Spinal cord (tissue), 10 donors: ENCODE results near the gene RBPMS2. TPM values are rescaled to one million over a fixed set of nuclear protein-coding genes. Genes with fewer than 3 reads are reported as not detected.

Source experiments
- DNase-seq, 6 donors: peaks; one replicate each; pipeline versions ENCODE4 v3.0.0 to v3.0.0-alpha.2; 2013 to 2015; ENCODE audit warnings: low spot score in 6 of 6, low read depth in 4 of 6
- H3K27ac ChIP-seq: one replicate; pipeline ENCODE4 v1.5.1; 2013; ENCODE audit warnings: low read depth, low read length, control low read depth
- H3K27me3 ChIP-seq: one replicate; pipeline ENCODE4 v1.6.1; 2013; ENCODE audit warnings: low read length; ENCODE audit not compliant: control insufficient read depth, insufficient read depth
- H3K36me3 ChIP-seq: one replicate; pipeline ENCODE4 v1.6.1; 2013; ENCODE audit warnings: low read length; ENCODE audit not compliant: control insufficient read depth, insufficient read depth
- H3K4me1 ChIP-seq: one replicate; pipeline ENCODE4 v1.6.1; 2013; ENCODE audit warnings: low read length; ENCODE audit not compliant: control insufficient read depth, insufficient read depth
- H3K4me3 ChIP-seq: one replicate; pipeline ENCODE4 v1.5.1; 2013; ENCODE audit warnings: low read depth, low read length, control low read depth
- H3K9me3 ChIP-seq: one replicate; pipeline ENCODE4 v1.6.1; 2013; ENCODE audit warnings: low read length; ENCODE audit not compliant: control insufficient read depth, insufficient read depth
- WGBS: methylation state at CpG from one replicate; pipeline ENCODE4 v1.1.5; 2013; ENCODE audit warnings: missing lambda C conversion rate; ENCODE audit not compliant: insufficient coverage; 5-methylcytosine and 5-hydroxymethylcytosine counted together
- polyA plus RNA-seq, 2 donors: library from polyadenylated mRNA; unstranded; fragments of 120-200 nt; gene quantifications; one replicate each; pipeline ENCODE4 v1.2.1, GENCODE V29; 2013; ENCODE audit not compliant: insufficient read length in 2 of 2
- total RNA-seq, 2 donors: library from RNA; depleted of rRNA in 1 of 2; stranded (reverse); fragments of 120-200 nt in 1 of 2; fragments of >200 nt in 1 of 2; gene quantifications; one replicate each; pipeline versions ENCODE4 v1.2.3 to v1.2.4, GENCODE V29; 2013 to 2014
- donor health status: healthy.

RBPMS2 gene
- total and polyA plus RNA-seq, 4 donors = 0.30 to 6.3 (median 2.6) TPM

DNA sequence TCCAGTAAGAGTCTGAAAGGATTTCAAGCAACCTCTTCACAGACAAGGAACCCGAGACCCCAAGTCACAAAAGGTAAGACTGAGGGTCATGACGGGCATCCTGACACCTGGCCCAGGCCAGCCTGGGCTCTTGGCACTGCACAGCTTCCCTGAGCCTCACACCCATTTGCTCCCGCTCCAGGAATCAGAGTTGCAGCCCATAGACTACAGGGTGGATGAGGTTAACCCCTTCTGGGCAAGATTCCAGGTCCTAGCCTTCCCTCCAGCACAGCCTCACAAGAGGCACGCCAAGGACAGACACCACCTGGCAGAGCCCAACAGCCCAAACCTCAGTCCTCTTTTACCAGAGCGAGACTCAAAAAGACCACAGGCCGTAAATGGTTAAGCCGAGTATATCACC lies 36.2 kb downstream of the RBPMS2 start:
- WGBS = 60% methylated on average over 6 of the region's 7 CpGs
- Histone ChIP-seq H3K27ac (no peak overlapping the region), H3K9me3 (no peaks in the 10 kb centered on the region)

DNA sequence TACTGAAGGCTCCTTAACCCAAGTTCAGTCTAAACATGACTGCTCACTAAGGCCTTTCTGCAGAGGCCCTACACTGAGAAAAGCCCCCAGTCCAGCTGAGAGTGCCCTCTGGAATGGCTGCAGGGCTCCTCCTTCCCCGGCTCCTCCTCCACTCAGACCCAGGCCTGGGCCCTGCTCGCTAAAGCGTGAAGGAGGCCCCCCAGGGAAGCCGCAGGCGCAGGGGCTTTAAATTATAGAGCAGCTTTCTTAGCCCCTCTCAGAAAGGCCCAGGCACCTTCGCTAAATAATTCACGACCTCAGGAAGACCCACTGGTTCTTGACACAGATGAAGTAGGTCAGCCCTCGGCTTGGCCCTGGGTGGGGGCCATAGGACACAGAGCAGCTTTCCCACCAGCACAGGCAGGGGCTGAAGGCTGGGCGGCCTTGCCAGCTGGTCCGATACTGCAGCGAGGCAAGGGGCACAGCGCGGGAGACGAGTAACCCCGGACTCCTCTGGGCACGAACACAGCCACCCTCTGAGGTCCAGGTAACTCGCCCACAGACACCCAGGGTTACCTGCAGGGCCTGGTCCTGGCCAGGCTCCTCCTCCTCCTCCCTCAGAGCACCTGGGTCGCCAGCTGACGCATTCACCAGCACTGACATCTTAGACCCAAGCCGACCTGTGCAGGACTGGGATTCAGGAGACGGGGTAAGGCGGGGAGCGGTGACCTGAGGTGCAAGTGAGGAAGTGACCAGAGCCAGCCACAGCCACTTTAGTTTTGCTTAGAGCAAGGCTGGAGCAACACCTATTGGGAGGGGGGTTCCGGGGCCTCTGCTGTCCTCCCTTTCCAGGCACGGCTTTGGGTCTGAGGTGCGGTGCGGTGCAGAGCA lies 36.9 kb downstream of the RBPMS2 start:
- no peak for DNase-seq
- WGBS = 77% methylated on average over 25 of the region's 27 CpGs

More for the DNA sequence above, 36.2 kb downstream of the RBPMS2 start:
- Histone ChIP-seq H3K4me3 (no peak overlapping the region), H3K4me1 (peaks cover 9% of the 10 kb centered on the region), H3K27me3 (no peaks in the 10 kb centered on the region), H3K36me3 (peaks cover 11% of the 10 kb centered on the region)
- DNase-seq = no peak

DNA sequence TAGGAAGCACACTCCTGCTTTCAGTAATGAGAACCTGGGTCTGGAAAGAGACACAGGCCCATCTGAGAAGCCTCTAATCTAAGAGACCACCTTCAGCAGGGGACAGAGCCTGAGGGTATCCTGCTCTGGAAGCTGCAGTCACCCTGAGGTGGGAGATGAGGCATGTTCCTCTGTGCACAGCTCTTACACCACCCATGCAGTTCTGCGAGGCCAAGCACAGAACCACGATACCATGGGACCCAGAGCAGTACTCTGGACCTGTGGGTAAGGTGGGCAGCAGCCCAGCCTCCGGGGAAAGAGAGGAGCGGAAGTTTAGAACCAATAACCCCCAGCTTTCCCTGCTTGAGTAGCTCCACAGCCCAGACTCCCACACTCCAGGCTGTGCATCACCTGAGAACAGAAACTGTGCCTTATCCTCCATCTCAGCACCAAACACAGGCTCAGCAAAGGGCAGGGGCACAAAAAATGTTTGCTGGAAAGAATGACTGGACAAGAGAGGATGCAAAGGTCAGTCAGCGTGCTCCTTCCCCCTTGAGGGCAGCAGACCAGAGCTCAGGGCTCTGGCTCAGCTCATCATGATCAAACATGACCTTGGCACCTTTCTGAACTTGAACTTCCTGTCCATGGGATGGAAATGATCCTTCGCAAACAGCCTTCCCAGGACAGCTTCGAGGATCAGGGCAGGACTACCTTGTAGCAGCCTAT lies 43.1 kb downstream of the RBPMS2 start:
- H3K27ac ChIP-seq = no peak overlapping the region
- WGBS = 87% methylated on average over 3 of the region's 7 CpGs
- no peaks in the 10 kb centered on the region for H3K36me3 ChIP-seq
- H3K4me1 ChIP-seq = peaks cover 8% of the 10 kb centered on the region
- H3K9me3 ChIP-seq = no peaks in the 10 kb centered on the region
- DNase-seq = no peak
- H3K27me3 ChIP-seq = no peaks in the 10 kb centered on the region
- H3K4me3 ChIP-seq = no peak overlapping the region

More for the DNA sequence above, 36.9 kb downstream of the RBPMS2 start:
- Histone ChIP-seq H3K4me1 (peaks cover 9% of the 10 kb centered on the region), H3K36me3 (peaks cover 10% of the 10 kb centered on the region), H3K27me3 (no peaks in the 10 kb centered on the region), H3K27ac (no peak overlapping the region), H3K4me3 (no peak overlapping the region), H3K9me3 (no peaks in the 10 kb centered on the region)

DNA sequence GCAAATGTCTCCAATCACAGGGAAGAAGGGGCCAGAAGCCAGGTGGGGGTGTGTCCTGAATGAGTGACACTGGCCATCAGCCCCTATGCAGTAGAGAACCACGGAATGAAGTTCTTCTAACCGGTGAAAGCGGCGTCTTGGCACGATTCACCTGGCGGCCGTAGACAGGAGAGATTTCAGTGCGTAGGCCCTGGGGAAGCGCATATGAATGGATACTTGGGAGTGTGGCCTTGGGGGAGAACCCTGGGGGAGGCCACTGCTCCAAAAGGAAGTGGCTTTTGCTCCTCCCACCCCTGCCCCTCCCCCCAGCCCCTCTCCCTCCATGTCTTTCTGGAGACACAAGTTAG lies 43.6 kb downstream of the RBPMS2 start:
- Histone ChIP-seq H3K27ac (no peak overlapping the region), H3K27me3 (no peaks in the 10 kb centered on the region), H3K4me1 (peaks cover 8% of the 10 kb centered on the region), H3K4me3 (no peak overlapping the region), H3K36me3 (no peaks in the 10 kb centered on the region), H3K9me3 (no peaks in the 10 kb centered on the region)
- DNase-seq = no peak
- 78% methylated on average over 4 of the region's 9 CpGs for WGBS

DNA sequence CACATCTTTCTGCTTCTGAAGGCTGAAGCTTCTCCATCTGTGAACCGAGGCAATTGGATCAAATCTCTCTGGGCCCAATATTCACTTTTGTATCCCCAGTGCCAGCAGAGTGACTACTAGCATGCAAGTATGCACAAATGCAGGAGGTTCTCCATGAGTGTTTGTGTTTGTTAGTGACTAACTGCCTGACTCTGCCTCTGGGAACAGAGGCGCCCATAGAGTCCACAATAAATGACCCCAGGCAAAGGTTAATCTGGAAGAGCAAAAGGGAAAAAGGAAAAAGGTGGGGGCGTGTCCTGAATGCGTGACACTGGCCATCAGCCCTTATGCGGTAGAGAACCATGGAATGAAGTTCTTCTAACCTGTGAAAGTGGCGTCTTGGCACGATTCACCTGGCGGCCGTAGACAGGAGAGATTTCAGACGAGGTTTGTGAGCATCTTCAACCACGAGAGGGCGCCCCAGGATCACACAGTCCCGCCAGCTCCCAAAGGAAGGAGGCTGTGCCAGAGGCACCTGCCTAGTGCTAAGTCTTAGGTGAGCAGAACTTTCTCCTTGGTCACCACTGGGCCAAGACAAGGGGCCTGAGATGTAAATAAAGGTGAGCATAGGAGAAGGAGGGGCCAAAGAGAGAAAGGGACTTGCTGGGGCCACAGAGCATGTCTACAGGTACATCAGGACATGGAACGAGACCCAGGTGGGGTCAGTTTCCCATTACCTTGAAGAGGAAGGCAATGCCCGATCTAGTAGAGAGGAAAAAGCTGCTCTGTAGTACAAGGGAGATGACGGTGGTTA lies 44.2 kb downstream of the RBPMS2 start:
- no peaks in the 10 kb centered on the region for H3K27me3 ChIP-seq
- H3K27ac ChIP-seq = no peak overlapping the region
- no peaks in the 10 kb centered on the region for H3K36me3 ChIP-seq
- WGBS = 24% methylated on average over 16 of the region's 16 CpGs
- DNase-seq = peak; percentile 36 to 95 (median 70)
- no peaks in the 10 kb centered on the region for H3K9me3 ChIP-seq
- no peak overlapping the region for H3K4me3 ChIP-seq
- H3K4me1 ChIP-seq = peaks cover 8% of the 10 kb centered on the region

DNA sequence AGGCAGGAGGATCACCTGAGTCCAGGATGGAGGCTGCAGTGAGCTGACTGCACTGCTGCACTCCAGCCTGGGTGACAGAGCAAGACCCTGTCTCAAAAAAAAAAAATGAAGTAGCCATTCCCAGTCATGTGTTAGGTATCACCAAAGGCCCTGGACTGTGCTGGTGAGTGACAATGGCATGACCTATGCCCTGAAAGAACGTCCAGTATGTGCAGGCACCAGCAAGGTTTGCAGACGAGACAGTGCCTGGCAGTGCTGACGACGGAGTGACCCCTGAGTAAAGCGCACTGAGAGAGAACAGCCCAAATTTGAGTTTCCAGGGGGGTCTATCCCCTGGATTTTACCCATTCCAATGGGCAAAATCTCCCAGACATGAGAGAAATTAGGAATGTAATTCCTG lies 45.2 kb downstream of the RBPMS2 start:
- H3K9me3 ChIP-seq = no peaks in the 10 kb centered on the region
- no peaks in the 10 kb centered on the region for H3K27me3 ChIP-seq
- DNase-seq = no peak
- H3K36me3 ChIP-seq = no peaks in the 10 kb centered on the region
- WGBS = 91% methylated on average over 5 of the region's 5 CpGs
- H3K4me3 ChIP-seq = no peak overlapping the region
- H3K27ac ChIP-seq = no peak overlapping the region
- H3K4me1 ChIP-seq = peaks cover 8% of the 10 kb centered on the region

DNA sequence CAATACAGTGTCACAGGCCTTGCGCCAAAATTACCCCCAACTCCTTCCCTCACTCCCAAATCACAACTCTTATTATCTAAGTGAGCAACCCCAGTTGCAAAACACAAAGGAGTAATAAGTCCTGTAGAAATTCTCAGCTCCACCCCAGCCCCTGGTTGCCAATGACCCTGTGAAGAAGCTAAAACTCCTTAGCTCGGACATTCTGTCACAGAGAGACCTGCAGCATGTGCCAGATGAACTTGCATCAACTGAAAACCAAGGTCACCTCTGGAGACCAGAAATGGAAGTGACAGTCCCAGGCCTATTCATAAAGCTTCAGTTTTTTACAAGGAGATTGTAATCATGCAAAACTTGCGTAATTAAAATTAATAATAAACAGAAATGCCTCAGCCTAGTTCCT lies 55.2 kb downstream of the RBPMS2 start:
- DNase-seq = no peak
- H3K4me3 ChIP-seq = no peak overlapping the region
- H3K9me3 ChIP-seq = no peaks in the 10 kb centered on the region
- no peaks in the 10 kb centered on the region for H3K36me3 ChIP-seq
- WGBS = 70% methylated on average over 2 of the region's 3 CpGs
- H3K27me3 ChIP-seq = no peaks in the 10 kb centered on the region
- peaks cover 15% of the 10 kb centered on the region for H3K4me1 ChIP-seq
- no peak overlapping the region for H3K27ac ChIP-seq

DNA sequence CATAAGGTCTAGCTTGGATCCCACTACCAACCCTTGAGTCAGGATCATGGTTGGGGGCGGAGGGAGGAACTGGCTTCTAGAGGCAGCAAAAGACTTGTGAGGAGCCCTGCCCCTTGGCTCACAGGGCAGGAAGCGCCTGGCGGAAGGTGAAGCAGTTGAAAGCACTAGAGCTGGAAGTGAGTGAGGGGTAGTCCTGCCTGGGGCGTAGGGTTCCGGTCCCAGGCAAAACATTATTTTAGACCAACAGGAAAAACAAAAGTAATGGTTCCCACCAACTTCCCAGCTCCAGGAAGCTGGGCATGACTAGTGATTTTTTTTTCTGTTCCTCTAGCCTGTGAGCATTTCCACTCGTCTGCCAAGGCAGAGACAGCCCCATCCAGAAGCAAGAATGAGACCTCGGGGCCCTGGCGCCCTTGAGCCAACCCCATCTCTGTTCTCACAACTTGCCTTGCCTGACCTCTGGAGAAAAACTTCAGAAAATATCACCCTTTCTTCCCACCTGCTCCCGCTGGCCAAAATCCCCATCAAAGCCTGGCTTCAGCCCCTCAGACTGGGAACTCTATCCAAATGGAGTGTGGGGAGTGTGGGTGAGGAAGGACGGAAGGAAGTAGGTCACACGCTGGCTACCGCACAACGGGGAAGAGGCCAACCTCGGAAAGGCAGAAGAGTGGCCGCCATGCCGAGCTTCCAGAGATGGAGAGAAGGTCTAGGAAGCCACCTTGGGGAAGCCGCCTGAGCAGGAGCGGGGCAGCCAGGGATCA lies 57.5 kb downstream of the RBPMS2 start:
- no peak for DNase-seq
- Histone ChIP-seq H3K36me3 (no peaks in the 10 kb centered on the region), H3K4me3 (no peak overlapping the region), H3K9me3 (no peaks in the 10 kb centered on the region), H3K4me1 (peaks cover 15% of the 10 kb centered on the region), H3K27me3 (no peaks in the 10 kb centered on the region), H3K27ac (peak overlapping the region; percentile 4)
- 76% methylated on average over 16 of the region's 18 CpGs for WGBS

DNA sequence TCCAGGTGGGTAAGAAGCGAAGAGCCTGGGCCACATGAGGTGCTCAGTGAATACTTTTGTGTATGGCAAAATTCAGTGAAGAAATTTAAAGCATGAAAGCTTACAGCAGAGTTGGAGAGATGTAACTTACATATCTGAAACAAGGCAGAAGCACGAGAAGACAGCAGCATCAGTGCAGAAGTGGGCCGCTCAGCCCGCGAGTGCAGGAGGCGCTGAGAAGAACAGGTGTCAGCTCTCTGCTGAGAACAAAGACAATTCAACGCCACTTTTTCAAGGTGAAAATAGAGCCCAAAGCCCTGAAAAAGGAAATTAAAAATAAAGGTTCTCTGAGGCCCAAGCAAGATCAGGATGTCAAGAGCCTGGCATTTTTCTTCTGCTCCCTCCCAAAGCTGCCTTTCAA lies 58.3 kb downstream of the RBPMS2 start:
- Histone ChIP-seq H3K27me3 (no peaks in the 10 kb centered on the region), H3K4me3 (no peak overlapping the region), H3K4me1 (peaks cover 15% of the 10 kb centered on the region), H3K27ac (peak overlapping the region; percentile 7), H3K9me3 (no peaks in the 10 kb centered on the region), H3K36me3 (no peaks in the 10 kb centered on the region)
- 87% methylated on average over 7 of the region's 7 CpGs for WGBS
- DNase-seq = no peak
